Stimulated activated CD8-positive, alpha-beta memory T cell treated with anti-CD3 and anti-CD28 coated beads, Interleukin-4, amount 100 ng/mL, for 4 hours (primary cell): ENCODE results near the gene FCER2.

Experiments used
- DNase-seq, 2 donors: peaks; one replicate each; pipeline ENCODE4 v3.0.0-alpha.2; 2020; ENCODE audit warnings: low read depth in 2 of 2, low spot score in 1 of 2

FCER2 gene

DNA sequence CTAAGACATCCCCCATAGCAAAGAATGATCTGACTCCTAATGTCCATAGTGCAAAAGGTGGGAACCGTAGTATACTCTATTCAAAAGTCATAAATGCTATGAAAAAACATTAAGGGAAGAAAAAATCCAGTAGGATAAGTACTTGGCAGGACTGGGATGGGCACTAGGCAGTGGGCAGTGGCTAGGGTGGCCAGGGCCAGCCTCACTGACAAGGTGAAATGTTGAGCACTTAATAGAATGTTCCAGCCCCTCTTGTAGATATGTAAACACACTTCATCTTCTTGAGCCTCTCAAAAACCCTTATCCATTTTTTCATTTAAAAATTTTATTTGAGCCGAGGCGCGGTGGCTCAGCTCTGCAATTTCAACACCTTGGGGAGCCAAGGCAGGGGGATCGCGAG lies 31.4 kb upstream of the FCER2 start:
- DNase-seq, result no peak

DNA sequence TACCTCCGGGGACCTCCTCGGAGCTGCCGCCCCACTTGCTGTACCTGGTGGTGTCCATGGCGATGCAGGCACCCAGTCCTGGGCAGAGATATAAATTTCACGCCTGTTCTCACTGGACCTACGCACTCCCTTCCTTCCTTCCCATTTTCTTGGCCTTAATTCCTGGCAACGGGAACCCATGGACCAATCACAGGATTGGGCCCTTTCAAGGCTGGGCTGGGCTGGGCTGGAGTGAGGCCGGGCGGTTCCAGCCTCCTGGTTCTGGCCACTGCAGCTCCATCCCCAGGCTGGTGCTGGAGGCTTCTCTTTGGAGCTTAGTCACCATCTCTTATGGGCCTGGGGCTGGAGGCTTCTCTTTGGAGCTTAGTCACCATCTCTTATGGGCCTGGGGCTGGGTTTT lies 30.1 kb upstream of the FCER2 start, which contains the start of gene CLEC4G:
TSS of gene CLEC4G (minus strand) at position 66 of the 400 bp plus-strand sequence. CDS start at position 58, 8 bp downstream.
- DNase-seq, result no peak

GRCh38 chr19:7731615-7732014 lies 29.7 kb upstream of the FCER2 start:
- no peak for DNase-seq

DNA sequence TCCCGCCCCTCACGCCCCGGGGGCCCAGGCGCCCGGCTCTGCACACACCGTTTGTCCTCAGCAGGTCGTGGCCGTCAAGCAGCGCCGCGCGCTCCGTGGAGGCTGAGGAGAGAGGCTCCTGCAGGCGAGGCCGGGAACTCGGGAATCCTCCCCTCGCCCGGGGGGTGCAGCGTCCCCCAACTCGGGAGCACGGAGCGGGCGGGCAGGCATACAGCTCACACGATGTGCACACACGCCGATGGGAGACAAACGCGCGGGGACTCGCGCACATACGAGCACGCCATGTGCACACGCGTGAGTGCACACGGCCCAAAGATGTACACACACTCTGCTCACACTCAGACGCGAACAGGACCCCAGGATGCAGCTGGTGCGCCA lies 29.3 kb upstream of the FCER2 start:
- DNase-seq, result no peak

DNA sequence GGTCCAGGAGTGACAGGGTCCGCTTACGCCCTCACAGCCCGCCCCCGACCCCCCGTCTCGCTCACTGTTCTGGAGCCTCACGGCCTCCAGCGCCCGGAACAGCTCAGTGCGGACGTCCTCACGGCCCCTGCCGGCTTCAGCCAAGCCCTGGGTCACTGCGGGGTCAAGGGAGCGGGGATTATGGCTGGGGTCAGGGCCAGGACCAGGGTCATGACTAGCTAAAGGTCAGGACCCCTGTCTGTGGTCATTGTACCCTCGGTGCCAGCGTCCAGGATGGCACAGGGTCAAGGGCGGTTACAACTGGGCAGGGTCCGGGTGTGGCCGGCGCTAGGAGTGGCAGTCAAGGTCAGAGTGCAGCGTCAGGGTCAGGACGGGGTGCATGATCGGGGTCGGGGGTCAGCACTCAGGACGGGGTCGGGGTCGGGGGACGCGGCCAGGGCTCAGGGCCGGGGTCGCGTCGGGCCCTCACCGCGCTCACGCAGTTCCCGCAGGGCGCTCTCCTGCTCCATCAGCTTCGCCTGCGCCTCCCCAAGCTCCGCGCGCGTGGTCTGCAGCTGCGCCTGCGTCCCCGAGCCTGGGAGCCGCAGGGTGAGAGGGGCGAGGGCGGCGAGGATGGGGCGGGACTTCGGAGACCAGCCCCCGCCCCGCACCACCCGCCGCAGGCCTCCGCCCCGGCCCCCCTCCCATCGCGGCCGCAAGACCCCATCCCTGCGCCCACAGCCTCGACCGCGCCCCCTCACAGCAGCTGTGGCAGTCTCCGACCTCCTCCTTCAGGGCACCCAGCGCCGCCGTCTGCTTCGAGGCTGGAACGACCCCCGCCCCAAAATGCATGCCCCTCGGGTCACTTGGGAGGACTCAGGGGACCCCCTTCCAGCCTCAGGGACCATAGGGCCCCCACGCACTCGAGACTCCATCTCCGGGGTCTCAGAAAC lies 28.6 kb upstream of the FCER2 start:
- DNase-seq, result no peak

DNA sequence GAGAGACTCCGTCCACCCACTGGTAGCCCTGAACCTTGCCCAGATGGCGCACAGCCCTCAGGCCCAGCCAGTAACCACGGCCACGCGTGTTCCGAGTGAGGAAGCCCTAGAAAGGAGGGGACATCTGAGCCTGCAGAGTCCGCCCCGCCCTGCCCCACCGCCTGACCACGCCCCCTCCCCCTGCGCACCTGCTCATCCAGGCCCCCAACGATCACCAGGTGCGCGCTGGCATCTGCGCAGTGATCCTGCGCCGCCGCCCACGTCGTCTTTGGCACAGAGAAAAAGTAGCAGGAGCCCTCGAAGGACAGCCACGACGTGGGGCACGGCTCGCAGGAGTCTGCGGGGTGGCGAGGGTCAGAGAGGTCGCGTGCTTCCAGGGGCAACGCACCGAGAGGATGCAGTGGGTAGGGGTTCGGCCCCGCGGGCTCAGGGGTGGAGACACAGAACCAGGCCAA lies 27.9 kb upstream of the FCER2 start:
- DNase-seq, result no peak

GRCh38 chr19:7729211-7729610 lies 27.3 kb upstream of the FCER2 start:
- DNase-seq, result no peak

DNA sequence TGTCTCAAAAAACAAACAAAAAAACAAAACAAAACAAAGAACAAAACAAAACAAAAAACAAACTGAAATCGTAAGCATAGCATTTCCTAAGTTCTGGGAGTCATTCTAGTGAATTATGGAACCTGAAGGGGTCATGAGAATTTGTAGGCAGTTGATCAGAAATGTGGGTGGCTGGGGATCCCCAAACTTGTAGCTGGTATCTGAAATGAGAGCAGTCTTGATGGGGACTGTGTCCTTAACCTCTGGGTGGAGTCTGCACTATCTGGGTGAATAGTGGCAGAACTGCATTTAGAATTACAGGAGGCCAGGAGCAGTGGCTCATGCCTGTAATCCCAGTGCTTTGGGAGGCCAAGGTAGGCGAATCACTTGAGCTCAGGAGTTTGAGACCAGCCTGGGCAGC lies 23.9 kb upstream of the FCER2 start:
- no peak for DNase-seq

DNA sequence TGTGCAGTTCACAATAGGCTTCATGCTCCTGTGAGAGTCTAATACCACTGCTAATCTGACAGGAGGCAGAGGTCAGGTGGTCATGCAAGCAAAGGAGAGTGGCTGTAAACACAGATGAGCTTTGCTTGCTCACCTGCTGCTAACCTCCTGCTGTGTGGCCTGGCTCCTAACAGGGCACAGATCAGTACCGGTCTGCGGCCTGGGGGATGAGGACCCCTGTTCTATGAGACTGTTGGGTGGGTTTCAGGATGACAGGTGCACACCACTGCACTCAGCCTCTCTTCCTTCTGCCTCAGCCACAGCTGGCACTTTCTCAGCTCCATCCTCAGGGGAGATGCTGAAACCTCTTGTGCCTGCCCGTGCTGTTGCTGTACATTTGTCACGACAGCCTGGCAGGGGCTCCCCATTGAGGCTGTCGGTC lies 20.3 kb upstream of the FCER2 start:
- no peak for DNase-seq

GRCh38 chr19:7720351-7720750 lies 18.4 kb upstream of the FCER2 start:
- DNase-seq, result no peak

DNA sequence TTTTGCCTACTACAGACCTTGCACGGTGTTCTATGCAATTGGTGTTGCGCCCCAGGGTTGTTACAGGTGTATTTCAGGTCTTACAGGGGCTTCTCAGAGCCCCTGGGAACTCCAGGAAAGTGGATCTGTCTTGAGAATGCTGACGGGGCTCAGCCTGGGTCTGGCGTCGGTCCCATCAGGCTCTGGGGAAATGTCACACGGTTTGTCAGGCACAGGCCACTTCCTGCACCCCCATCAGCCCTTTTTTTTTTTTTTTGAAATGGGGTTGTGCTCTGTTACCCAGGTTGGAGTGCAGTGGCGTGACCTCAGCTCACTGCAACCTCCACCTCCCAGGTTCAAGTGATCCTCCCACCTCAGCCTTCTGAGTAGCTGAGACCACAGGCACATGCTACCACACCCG lies 16.7 kb upstream of the FCER2 start:
- no peak for DNase-seq

DNA sequence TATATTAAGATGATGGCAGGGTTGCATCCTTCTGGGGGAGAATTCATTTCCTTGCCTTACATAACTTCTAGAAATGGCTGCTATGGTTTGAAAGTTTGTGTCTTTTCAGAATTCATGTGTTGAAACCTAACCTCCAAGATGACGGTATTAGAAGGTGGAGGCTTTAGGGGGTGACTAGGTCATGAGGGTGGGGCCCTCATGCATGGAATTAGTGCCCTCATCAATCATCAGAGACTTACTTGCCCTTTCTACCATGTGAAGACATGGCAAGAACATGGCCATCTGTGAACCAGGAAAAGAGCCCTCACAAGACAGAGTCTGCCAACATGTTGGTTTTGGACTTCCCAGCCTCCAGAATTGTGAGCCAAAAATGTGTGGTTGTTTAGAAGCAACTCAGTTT lies 14.8 kb upstream of the FCER2 start:
- no peak for DNase-seq

GRCh38 chr19:7715671-7716070 lies 13.7 kb upstream of the FCER2 start:
- DNase-seq, result no peak

- DNase-seq, result no peak
Measured at GRCh38 chr19:7710616-7711015, 8.7 kb upstream of the FCER2 start.

- DNase-seq, result no peak
Measured at GRCh38 chr19:7709932-7710460, 8.1 kb upstream of the FCER2 start.

DNA sequence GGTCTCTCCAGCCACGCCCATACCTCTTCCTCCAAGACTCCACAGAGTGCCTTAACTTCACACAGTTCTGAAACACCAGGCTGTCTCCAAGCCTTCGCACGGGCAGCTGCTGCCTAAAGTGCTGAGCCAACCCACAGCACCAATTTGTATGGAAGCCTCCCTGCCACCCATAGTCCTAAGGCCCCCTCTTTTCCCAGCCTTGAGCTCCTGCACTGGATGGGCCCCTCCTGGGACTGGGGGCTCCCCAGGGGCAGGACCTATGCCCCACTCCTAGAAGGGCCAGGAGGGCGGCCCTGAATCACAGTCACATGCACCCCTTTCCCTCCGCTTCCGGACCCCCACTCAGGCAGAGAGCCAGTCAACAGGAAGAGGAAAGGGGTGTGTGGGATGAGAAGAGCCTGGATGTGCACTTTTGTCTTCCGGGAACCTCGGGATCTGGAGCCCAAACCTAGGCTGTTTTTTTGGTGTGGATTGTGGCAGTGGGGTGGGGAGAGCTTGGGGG lies 5.1 kb upstream of the FCER2 start:
- no peak for DNase-seq

- DNase-seq, result no peak
Measured at GRCh38 chr19:7706188-7706954, 4.4 kb upstream of the FCER2 start.

DNA sequence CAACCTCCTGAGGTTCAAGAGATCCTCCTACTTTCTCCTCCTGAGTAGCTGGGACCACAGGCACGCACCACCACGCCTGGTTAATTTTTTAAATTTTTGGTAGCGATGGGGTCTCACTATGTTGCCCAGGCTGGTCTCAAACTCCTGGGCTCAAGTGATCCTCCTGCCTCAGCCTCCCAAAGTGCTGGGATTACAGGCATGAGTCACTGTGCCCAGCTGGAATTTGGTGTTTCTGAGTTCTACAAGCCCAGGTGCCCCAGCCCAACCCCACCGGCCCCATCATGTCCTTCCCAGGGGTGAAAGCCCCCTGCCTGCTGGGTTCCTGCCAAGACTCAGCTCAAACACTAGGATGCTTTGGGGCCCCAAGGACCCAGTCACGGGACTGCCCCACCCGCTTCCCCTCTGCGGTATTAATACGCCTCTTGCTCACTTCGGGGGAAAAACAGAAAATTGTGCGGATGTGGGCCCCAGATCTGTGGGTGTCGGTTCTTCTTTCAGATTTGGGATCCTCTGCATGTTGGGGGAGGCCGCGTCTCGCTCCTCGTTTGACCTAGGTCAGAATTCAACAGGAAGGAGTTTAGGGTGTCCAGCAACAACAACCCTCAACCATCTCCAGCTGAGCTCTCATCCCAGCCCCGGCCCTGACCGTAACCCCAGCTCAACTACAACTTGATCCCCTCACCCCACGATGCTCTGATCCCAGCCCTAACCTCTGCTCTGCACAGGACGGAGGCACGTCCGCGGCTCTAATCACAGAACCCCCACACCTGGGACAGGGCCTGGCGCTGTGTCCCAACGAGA lies 3.7 kb upstream of the FCER2 start:
- peak; percentile 55 to 59 for DNase-seq

GRCh38 chr19:7704280-7705060 lies 2.5 kb upstream of the FCER2 start:
- no peak for DNase-seq

DNA sequence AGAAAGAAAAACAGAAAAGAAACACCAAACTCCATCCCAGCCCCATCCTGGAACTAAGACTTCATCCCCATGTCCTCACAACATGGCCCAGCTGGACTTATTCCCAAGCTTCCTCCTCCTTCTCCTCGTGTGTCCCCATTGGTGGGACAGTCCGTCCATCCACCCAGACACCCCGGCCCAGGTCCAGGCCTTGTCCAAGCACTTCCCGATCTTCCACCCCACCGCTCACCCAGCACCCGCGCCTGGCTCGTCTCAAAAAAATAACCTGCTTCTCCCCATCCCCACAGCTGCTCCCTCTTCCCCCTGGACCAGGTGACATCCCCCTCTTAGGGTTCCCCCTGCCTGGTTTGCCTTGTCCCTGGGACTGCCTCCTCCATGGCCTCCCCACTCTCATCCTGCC lies 1.4 kb upstream of the FCER2 start:
- no peak for DNase-seq
